OCI-LY3 (cell line): ENCODE measurements around the gene PCP4L1.

Experiments
- EZH2phosphoT487 ChIP-seq: fragments of 200-600 bp; shearing (Covaris generic); IDR thresholded peaks from 2 replicates; pipeline ENCODE4 v1.6.1; 2018; ENCODE audit warnings: antibody characterized with exemption, mixed run types, low read depth
- TF ChIP-seq, protein P1 (sequence below): fragments of 200-600, 300-600 bp; sonication (generic); IDR thresholded peaks from 2 replicates; pipeline ENCODE4 v1.5.1; 2014; ENCODE audit warnings: antibody characterized with exemption, low read length, low read depth

- TF ChIP-seq, protein P1, sequence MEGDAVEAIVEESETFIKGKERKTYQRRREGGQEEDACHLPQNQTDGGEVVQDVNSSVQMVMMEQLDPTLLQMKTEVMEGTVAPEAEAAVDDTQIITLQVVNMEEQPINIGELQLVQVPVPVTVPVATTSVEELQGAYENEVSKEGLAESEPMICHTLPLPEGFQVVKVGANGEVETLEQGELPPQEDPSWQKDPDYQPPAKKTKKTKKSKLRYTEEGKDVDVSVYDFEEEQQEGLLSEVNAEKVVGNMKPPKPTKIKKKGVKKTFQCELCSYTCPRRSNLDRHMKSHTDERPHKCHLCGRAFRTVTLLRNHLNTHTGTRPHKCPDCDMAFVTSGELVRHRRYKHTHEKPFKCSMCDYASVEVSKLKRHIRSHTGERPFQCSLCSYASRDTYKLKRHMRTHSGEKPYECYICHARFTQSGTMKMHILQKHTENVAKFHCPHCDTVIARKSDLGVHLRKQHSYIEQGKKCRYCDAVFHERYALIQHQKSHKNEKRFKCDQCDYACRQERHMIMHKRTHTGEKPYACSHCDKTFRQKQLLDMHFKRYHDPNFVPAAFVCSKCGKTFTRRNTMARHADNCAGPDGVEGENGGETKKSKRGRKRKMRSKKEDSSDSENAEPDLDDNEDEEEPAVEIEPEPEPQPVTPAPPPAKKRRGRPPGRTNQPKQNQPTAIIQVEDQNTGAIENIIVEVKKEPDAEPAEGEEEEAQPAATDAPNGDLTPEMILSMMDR, result no peak
- TF ChIP-seq EZH2phosphoT487, result no peak
Observed at GRCh38 chr1:161324020-161324419, 65.5 kb downstream of the PCP4L1 start.
